HFF-Myc (cell line): ENCODE results near the gene SCNN1A.
A peak's percentile ranks its signal among the peaks of the same experiment; 100 is the strongest.

Source experiments
- DNase-seq: peaks from one replicate; pipeline ENCODE4 v3.0.0-alpha.2; 2011; ENCODE audit warnings: low read depth; ENCODE audit errors: extremely low read depth
- H3K4me3 ChIP-seq: replicated peaks from 2 replicates; pipeline ENCODE4 v1.5.1; 2011; ENCODE audit warnings: low read depth, mild to moderate bottlenecking, control low read depth, low read length
- TF ChIP-seq, protein P1 (sequence below): IDR thresholded peaks from 2 replicates; pipeline ENCODE4 v1.5.1; 2012; ENCODE audit warnings: mild to moderate bottlenecking, low read depth, low read length, control low read depth; ENCODE audit errors: missing control alignments

The SCNN1A gene

DNA sequence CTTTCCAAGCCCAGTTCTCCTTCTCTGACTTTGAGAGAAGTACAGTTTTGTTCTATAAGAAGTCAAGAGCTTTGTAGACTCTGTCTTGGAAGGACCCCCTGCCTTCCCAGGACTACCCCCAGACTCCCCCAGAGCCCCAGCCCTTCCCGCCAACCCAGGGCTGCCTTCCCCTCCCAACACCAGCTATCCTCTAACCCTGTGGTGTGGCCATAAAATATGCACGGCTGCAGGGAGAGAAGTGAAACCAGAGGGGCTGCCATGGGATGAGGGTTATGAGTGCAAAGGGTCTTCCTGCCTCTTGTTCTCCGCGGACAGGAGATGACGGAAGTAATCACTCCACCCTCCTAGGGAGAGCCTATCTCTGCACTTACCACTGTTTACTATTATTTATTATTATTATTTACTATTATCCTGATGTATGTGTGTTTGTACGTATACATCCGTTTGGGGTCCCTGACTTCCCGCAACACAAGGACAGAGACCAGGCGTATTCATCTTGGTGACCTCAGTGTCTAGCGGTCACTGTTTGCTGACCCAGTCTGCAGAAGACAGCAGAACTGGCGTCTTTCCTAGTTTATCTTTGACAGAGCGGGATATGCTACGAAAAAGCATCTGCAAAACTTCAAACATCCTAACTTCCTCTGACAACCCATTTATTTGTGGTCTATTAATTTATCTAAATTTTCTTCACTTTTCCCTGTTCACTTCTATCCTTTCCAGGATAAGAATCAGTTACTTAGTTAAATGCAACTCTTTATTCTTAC, 3.5 kb upstream of the SCNN1A start:
- H3K4me3 ChIP-seq, result no peak overlapping the region
- no peak for DNase-seq
- TF ChIP-seq, protein P1, sequence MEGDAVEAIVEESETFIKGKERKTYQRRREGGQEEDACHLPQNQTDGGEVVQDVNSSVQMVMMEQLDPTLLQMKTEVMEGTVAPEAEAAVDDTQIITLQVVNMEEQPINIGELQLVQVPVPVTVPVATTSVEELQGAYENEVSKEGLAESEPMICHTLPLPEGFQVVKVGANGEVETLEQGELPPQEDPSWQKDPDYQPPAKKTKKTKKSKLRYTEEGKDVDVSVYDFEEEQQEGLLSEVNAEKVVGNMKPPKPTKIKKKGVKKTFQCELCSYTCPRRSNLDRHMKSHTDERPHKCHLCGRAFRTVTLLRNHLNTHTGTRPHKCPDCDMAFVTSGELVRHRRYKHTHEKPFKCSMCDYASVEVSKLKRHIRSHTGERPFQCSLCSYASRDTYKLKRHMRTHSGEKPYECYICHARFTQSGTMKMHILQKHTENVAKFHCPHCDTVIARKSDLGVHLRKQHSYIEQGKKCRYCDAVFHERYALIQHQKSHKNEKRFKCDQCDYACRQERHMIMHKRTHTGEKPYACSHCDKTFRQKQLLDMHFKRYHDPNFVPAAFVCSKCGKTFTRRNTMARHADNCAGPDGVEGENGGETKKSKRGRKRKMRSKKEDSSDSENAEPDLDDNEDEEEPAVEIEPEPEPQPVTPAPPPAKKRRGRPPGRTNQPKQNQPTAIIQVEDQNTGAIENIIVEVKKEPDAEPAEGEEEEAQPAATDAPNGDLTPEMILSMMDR, result no peak

DNA sequence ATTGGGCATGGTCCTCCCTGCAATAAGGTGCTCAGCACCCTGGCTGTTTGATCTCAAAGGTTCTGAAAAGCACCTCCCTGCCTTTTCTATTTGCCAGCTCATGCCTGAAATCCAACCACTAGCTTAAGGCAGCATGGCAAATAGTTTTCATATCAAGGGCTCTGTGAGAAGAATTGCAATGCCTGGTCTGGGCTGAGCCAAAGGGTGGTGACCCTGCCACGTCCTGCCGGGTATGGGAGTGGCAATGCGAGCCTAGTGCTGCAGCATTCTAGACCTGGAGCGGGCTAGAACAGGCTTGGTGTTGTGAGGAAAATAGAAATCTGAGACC, 2.3 kb upstream of the SCNN1A start:
- TF ChIP-seq, protein P1, result no peak
- H3K4me3 ChIP-seq, result no peak overlapping the region
- DNase-seq, result no peak

DNA sequence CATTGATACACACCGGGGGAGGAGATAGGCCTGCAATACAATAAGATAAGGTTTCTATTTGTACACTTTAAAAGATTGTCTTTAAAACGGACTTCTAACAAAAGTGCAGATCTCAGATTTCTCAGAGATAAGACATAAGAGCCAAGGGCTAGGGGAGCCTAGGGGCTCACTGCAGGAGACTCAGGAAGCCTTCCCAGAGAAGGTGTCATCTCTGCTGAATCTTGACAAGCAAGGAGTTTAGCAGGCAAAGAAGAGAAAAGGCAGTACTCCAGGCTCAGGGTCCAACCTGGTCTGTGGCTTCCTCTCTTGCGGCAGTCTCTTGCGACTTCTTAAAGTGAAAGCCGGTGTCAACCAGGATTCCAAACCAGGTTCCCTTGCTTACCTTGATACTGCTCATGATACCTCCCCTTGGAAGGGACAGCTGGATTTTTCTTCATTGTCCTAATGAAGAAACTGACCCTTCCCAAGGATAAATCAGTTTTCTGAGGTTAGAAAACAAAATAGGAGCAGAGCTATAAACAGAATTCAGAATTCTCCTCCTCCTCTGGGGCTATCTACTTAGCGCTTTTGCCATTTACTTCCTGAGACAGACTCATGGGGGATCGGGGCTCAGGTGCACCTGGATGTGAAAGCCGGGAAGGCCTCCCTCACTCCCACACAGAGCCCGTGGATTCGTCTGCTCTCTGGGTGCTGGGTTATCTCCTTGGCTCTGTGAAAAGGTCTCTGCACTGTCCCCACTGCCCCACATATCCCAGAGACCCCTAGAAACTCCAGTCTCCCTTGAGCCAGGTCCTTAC, 1.7 kb upstream of the SCNN1A start:
- TF ChIP-seq, protein P1, result no peak
- H3K4me3 ChIP-seq, result no peak overlapping the region
- DNase-seq, result no peak

DNA sequence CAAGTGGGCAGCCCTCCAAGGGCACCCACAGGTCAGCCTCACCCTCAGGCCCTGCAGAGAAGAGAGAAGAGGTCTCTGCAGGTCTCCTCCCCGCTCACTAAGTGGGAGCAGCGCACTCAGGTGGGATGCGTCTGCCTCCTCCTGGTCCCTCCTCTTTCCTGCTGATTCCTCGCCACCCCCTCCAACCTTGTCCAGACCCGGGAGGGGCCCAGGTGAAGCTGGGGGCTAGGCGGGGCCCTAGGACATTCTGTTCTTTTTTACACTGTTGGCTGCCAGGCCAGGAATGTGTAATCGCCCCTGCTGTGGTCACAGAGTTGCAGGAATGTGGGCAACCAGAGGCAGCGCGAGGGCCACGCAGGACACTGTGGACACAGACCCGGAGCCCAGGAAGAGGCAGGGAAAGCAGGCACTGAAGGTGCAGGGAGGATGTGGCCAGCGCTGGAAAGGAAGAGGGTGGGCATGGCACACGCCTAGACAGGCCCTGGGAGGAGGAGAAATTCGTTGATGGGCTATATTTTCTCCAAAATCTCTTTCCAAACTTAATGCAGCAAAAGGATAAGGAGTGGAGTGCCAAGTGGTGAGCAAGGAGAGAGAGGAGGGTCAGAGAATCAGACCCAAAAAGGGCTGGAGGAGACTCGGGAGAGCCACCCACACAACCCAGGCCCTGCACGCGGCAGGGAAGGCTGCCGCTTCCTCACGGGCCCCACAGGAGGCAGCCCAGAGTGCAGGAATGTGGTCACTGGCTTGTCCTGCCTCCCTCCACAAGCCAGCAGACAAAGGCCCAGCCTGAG, 911 bp upstream of the SCNN1A start:
- no peak for DNase-seq
- TF ChIP-seq, protein P1, result peak; percentile 42
- no peak overlapping the region for H3K4me3 ChIP-seq

- TF ChIP-seq, protein P1, result no peak
- no peak for DNase-seq
- no peak overlapping the region for H3K4me3 ChIP-seq
Measured at GRCh38 chr12:6374786-6375160, 590 bp downstream of the SCNN1A start.

DNA sequence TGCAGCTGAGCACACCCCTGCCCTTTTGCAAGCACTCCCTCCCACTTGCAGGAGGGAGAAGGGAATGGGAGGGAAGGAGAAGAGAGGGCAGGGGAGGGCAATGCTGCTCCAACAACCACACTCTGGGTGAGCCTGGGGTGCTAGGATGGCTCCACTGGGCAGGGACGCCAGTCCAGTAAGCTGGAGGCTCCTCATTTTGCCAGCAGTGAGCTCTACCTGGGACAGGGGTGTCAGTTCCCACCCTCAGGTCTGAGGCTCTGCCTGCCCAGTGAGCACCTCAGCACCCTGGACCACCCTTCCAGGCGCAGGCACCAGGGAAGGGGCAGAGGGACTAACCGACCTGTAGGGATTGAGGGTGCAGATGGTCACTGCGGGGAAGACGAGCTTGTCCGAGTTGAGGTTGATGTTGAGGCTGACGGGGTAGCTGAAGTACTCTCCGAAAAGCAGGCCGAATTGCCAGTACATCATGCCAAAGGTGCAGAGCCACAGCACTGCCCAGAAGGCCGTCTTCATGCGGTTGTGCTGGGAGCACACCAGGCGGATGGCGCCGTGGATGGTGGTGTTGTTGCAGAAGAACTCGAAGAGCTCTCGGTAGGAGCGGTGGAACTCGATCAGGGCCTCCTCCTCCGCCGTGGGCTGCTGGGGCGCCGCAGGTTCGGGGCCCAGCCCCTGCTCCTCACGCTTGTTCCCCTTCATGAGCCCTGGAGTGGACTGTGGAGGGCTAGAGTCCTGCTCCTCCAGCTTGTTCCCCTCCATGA, 1.2 kb downstream of the SCNN1A start:
- TF ChIP-seq, protein P1, result no peak
- H3K4me3 ChIP-seq, result no peak overlapping the region

More for the DNA sequence above, 1.2 kb downstream of the SCNN1A start:
- no peak for DNase-seq
